HG03354 (cell line): ENCODE results near the gene ATF4.

Experiments used
- ATAC-seq: cut with Tn5 transposase; IDR thresholded peaks from one replicate; pipeline ENCODE4 v1.9.1; 2021; ENCODE audit warnings: mild to moderate bottlenecking; ENCODE audit not compliant: unreplicated experiment, poor library complexity, severe bottlenecking

Gene ATF4

DNA sequence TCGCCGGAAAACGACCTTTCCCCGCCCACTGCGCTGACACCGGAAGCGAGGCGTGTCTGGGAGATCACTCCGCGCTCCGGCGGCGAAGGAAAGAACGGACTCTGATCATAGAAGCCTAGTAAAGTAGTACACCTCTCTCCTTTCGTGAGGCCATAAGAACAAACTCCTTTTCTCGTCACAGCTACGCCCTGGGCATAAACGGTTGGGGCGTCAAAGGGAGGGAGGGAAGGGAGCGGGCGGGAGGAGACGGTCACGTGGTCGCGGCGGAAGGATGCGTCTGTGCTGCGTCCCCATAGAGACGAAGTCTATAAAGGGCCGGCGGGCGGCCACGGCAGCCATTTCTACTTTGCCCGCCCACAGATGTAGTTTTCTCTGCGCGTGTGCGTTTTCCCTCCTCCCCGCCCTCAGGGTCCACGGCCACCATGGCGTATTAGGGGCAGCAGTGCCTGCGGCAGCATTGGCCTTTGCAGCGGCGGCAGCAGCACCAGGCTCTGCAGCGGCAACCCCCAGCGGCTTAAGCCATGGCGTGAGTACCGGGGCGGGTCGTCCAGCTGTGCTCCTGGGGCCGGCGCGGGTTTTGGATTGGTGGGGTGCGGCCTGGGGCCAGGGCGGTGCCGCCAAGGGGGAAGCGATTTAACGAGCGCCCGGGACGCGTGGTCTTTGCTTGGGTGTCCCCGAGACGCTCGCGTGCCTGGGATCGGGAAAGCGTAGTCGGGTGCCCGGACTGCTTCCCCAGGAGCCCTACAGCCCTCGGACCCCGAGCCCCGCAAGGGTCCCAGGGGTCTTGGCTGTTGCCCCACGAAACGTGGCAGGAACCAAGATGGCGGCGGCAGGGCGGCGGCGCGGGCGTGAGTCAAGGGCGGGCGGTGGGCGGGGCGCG lies at the start of gene ATF4:
ATF4 (plus strand) TSS at position 337 of the 880 bp plus-strand sequence. CDS start 884 bp downstream, outside the sequence.
- peak; percentile 52 for ATAC-seq

DNA sequence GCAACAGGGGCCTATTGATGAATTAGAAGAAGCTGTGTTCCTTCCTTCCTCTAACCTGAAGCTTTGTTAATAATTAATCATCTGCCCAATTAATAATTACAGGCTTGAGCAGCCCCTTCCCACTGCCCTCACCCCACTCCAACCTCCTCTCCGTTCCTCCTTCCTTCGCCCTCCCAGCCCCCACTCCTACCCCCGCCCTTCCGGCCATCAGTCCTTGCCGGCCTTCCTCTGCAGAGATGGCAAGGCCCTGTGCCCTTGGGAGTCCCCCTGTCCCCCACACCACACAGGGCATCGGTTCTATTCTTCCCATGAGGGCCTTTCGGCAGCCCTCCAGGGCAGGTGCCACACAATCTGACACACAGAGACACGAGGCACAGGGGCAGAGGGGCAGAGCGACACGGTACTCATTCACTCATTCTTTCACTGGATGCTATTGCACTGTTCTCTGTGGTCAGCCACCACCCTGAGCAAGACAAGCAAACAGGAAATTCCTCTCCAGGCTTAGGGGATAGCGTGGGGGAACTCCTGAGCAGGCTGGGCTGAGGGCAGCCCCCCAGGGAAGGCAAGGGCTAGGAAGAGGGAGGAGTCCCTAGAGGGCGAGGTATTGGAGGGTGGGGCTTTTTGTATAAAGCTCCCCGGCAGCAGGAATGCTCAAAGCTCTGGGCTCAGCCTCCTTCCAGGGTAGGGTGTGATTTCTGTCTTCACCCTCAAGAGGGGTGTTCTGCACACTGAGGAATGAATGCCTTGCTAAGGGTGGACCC lies 48.8 kb upstream of the ATF4 start:
- ATAC-seq, result peak; percentile 63

DNA sequence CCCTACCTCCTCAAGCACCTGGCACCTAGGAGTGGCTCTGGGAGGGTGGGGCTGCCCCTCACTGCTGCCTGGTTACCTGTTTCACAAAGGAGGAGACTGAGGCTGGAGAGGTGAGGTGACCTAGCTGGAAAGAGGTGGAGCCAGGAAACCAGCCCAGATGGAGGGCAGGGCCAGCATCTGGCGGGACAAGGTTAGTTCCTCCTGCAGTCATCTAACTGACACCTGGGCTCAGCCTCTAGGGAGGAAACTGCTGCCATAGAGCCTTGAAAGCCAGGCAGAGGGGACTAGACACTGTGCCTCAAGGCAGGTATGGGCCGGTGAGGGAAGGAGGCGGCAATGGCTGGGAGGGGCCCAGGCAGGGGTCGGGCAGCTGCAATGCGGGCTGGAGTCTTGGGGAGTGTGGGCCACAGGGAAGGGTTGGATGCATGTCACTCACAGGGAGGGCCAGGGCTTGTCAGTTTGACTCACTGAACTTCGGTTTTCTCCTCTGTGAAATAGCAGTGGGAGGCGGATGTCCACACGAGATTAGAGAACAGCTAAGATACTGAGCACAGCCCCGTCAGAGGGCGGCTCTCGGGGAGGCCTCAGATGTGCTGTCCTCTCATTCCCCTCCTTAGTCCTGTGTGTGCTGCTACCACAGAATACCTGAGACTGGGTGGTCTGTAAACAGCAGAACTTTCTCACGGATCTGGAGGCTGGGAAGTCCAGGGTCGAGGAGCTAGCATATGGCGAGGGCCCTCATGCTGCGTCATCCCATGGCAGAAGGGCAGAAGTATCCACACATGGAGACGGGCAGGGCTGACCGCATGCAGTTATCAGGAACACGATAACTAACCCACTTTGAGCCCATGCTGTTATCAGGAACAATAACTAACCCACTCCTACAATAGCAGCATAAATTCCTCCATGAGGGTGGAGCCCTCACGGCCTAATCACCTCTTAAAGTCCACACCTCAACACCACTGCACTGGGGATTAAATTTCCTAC lies 47.5 kb upstream of the ATF4 start:
- ATAC-seq, result no peak

DNA sequence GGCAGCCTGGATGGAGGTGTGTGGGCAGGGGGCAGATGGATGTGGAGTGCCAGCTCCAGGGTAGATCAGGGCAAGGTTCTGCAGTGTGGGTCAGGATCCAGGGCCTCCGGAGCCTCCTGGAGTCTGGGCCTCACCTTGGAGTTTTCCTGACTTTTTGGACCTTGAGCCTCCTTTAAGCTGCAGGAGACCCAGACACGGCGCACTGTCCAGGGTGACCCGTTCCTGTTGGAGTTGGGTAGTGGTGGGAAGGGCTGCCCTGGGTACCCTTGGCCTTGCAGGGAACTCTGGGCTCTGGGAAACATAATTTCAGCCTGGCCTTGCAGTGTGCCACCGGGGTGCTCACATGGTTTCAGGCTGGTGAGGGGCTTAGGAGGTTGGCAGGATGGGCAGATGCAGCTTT lies 46.5 kb upstream of the ATF4 start:
- no peak for ATAC-seq

GRCh38 chr22:39474351-39475111 lies 45.8 kb upstream of the ATF4 start:
- ATAC-seq, result no peak

- no peak for ATAC-seq
These were observed 45.0 kb upstream of the ATF4 start for GRCh38 chr22:39475337-39475736.

GRCh38 chr22:39475902-39476301 lies 44.5 kb upstream of the ATF4 start:
- no peak for ATAC-seq

GRCh38 chr22:39476664-39477063 lies 43.7 kb upstream of the ATF4 start:
- ATAC-seq, result no peak

- no peak for ATAC-seq
These were observed 42.8 kb upstream of the ATF4 start for GRCh38 chr22:39477542-39477941.

DNA sequence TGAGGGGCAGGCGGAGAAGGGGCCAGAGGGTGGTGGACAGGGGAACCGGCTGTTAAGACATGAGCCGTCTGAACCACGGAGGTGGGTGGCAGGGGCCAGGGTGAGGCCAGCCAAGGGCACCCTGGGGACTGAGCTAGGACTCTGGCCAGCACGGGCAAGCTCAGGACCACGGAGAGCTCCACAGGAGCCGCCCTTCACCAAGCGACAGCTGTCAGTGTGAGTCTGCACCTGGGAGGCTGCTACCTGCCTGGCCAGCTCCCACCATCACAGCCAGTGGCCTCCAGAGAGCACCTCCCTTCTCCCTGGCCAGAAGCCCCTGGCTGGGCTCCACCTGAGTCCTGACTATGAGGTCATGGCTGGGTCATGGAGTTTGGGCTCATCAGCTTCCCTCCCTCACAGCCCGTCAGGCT lies 41.9 kb upstream of the ATF4 start:
- ATAC-seq, result no peak

GRCh38 chr22:39479254-39479653 lies 41.1 kb upstream of the ATF4 start:
- no peak for ATAC-seq

DNA sequence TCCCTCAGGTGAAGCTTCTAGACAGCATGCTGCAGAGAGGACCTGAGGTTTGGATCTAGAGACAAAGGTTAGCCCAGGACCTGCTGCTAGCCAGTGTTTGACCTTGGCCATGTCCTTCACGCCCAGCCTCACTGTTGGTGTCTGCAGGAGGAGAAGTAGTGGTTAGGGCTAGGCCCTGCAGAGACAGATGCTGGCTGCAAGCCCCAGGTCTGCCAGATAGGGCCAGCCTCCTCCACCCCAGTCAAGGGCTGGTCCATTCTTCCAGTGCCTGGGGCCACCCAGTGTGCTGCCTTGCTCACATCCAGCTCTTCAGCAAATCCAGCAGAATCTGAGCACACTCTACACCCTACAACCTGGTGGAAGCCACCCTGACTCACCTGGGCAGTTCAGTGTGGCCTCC lies 39.8 kb upstream of the ATF4 start:
- ATAC-seq, result no peak

DNA sequence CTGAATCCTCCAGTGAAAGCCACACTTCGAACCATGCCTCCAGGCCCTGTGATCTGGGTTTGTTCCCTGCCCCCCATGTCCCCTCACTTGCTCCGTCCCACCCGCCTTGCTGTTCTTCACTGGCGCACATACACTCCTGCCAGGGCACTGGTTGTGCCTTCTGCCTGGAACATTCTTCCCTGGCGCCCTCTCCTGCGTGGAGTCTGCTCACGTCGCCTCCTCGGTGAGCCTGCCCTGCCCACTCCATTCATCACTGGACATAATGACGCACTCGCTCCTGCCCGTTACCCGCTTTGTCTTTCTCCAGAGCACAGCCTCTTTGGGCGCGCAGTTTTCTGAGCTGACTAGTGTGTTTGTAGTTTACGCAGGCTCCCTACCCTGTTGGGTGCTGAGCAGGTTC lies 39.3 kb upstream of the ATF4 start:
- no peak for ATAC-seq

GRCh38 chr22:39481595-39481994 lies 38.8 kb upstream of the ATF4 start:
- ATAC-seq, result no peak

- no peak for ATAC-seq
These were observed 37.6 kb upstream of the ATF4 start for GRCh38 chr22:39482768-39483167.

GRCh38 chr22:39486951-39487825 lies 33.2 kb upstream of the ATF4 start:
- no peak for ATAC-seq

GRCh38 chr22:39487826-39488520 lies 32.4 kb upstream of the ATF4 start:
- ATAC-seq, result no peak
